AG20443 (cell line): ENCODE data around the gene TOLLIP.
"Not testable (repeated sequence)": the region's sequence is repeated elsewhere in the genome, so short reads cannot be mapped to it uniquely, and the experiment has no call there.

Source experiments
- DNase-seq: peaks from one replicate; pipeline ENCODE4 v3.0.0; 2012; ENCODE audit warnings: low spot score, mixed read lengths

The TOLLIP gene

GRCh38 chr11:1246301-1246700 is 63.1 kb downstream of the TOLLIP start:
- not testable (repeated sequence) for DNase-seq

- not testable (repeated sequence) for DNase-seq
Observed at GRCh38 chr11:1245717-1246116, 63.7 kb downstream of the TOLLIP start.

- DNase-seq, result not testable (repeated sequence)
Observed at GRCh38 chr11:1244557-1244956, 64.9 kb downstream of the TOLLIP start.

- DNase-seq, result not testable (repeated sequence)
Observed at GRCh38 chr11:1243521-1243920, 65.9 kb downstream of the TOLLIP start.

GRCh38 chr11:1242751-1243150 is 66.7 kb downstream of the TOLLIP start:
- not testable (repeated sequence) for DNase-seq

GRCh38 chr11:1242289-1242688 is 67.1 kb downstream of the TOLLIP start:
- DNase-seq, result no peak

GRCh38 chr11:1241706-1242105 is 67.7 kb downstream of the TOLLIP start:
- no peak for DNase-seq

GRCh38 chr11:1240771-1241170 is 68.7 kb downstream of the TOLLIP start:
- DNase-seq, result no peak

- DNase-seq, result no peak
Observed at GRCh38 chr11:1239596-1240205, 69.7 kb downstream of the TOLLIP start.

GRCh38 chr11:1238767-1239595 is 70.5 kb downstream of the TOLLIP start:
- no peak for DNase-seq

- no peak for DNase-seq
Observed at GRCh38 chr11:1237851-1238250, 71.6 kb downstream of the TOLLIP start.

- no peak for DNase-seq
Observed at GRCh38 chr11:1237128-1237580, 72.3 kb downstream of the TOLLIP start.

GRCh38 chr11:1236316-1237127 is 72.9 kb downstream of the TOLLIP start:
- DNase-seq, result no peak

GRCh38 chr11:1235901-1236315 is 73.5 kb downstream of the TOLLIP start:
- no peak for DNase-seq

GRCh38 chr11:1235306-1235900 is 74.0 kb downstream of the TOLLIP start:
- DNase-seq, result no peak

GRCh38 chr11:1234771-1235305 is 74.6 kb downstream of the TOLLIP start:
- DNase-seq, result no peak

- no peak for DNase-seq
Observed at GRCh38 chr11:1234054-1234720, 75.2 kb downstream of the TOLLIP start.

- DNase-seq, result no peak
Observed at GRCh38 chr11:1233351-1234053, 75.9 kb downstream of the TOLLIP start.

GRCh38 chr11:1232883-1233321 is 76.5 kb downstream of the TOLLIP start:
- no peak for DNase-seq

GRCh38 chr11:1232021-1232882 is 77.2 kb downstream of the TOLLIP start:
- no peak for DNase-seq
